Hepatocyte (in vitro differentiated cells): ENCODE measurements around the gene FAM83B.

ENCODE experiments used
- EZH2 ChIP-seq: fragments of 200-600 bp; sonication (generic); IDR thresholded peaks from 2 replicates; pipeline ENCODE4 v1.6.1; 2016; ENCODE audit warnings: antibody characterized with exemption, mild to moderate bottlenecking, borderline replicate concordance
- TF ChIP-seq, protein P1 (sequence below): fragments of 200-600 bp; sonication (generic); IDR thresholded peaks from 2 replicates; pipeline ENCODE4 v1.5.1; 2016; ENCODE audit warnings: antibody characterized with exemption, mild to moderate bottlenecking; ENCODE audit not compliant: poor library complexity

DNA sequence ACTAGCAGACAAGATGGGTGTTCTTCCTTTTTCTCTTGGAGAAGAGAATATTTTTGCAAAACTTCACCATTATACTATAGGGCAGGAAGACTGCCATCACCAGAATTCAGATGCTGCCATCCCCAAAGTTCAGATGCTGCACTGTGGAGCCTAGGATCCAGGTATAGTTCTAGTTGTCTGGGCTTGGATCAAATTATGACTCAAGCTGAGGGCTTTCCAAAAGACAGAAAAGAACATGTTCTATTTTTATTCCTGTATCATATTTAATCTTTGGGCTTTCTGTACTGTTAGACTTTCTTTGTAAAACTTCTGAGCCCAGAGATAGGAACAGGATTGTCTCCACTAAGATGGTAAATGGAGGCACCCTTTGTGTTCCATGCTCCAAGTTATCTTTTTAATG lies 22.0 kb downstream of the FAM83B start:
- no peak for TF ChIP-seq EZH2
- TF ChIP-seq, protein P1, sequence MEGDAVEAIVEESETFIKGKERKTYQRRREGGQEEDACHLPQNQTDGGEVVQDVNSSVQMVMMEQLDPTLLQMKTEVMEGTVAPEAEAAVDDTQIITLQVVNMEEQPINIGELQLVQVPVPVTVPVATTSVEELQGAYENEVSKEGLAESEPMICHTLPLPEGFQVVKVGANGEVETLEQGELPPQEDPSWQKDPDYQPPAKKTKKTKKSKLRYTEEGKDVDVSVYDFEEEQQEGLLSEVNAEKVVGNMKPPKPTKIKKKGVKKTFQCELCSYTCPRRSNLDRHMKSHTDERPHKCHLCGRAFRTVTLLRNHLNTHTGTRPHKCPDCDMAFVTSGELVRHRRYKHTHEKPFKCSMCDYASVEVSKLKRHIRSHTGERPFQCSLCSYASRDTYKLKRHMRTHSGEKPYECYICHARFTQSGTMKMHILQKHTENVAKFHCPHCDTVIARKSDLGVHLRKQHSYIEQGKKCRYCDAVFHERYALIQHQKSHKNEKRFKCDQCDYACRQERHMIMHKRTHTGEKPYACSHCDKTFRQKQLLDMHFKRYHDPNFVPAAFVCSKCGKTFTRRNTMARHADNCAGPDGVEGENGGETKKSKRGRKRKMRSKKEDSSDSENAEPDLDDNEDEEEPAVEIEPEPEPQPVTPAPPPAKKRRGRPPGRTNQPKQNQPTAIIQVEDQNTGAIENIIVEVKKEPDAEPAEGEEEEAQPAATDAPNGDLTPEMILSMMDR = no peak
